GM19468 (cell line): Measurements from ENCODE around the gene CCDC30.
"Not testable (repeated sequence)": the region's sequence is repeated elsewhere in the genome, so short reads cannot be mapped to it uniquely, and the experiment has no call there.

ENCODE experiments used
- ATAC-seq: cut with Tn5 transposase; IDR thresholded peaks from one replicate; pipeline ENCODE4 v1.9.1; 2021; ENCODE audit warnings: mild to moderate bottlenecking, moderate library complexity, moderate number of reproducible peaks; ENCODE audit not compliant: unreplicated experiment; ENCODE audit errors: extremely low read depth

CCDC30 gene

DNA sequence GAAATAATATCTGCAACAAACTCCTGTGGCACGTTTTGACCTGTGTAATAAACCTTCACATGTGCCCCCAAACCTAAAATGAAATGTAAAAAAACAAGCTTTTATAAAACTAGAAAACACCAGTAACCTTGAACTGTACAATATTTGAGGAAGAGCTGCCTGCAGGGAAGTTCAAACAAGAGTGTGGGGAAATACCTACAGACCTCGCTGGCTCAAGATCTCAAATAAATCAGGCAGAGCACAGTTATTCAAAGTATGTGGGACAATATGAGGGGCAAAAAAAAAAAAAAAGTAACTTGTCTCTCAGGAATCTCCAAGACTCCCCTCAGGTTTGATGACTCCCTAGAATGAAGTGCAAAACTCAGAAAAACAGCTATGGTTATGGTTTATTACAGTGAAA lies 157.2 kb downstream of the CCDC30 start:
- ATAC-seq: no peak

DNA sequence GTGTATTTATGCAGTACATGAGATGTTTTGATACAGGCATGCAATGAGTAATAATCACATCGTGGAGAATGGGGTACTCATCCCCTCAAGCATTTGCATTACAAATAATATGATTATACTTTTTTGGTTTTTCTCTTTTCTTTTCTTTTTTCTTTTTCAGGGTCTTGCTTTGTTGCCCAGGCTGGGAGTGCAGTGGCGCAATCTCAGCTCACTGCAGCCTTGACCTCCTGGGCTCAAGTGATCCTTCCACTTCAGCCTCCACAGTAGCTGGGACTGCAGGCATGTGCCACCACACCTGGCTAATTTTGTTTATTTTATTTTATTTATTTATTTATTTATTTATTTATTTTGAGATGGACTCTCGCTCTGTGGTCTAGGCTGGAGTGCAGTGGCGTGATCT lies 158.1 kb downstream of the CCDC30 start:
- not testable (repeated sequence) for ATAC-seq

DNA sequence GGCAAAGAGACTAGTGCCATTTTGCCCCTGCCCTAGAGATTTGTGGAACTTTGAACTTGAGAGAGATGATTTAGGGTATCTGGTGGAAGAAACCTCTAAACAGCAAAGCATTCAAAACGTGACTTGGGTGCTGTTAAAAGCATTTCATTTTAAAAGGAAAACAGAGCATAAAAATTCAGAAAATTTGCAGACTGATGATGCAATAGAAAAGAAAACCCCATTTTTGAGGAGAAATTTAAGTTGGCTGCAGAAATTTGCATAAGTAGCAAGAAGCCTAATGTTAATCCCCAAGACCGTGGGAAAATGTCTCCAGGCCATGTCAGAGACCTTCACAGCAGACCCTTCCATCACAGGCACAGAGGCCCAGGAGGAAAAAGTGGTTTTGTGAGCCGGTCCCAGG lies 164.1 kb downstream of the CCDC30 start:
- not testable (repeated sequence) for ATAC-seq

DNA sequence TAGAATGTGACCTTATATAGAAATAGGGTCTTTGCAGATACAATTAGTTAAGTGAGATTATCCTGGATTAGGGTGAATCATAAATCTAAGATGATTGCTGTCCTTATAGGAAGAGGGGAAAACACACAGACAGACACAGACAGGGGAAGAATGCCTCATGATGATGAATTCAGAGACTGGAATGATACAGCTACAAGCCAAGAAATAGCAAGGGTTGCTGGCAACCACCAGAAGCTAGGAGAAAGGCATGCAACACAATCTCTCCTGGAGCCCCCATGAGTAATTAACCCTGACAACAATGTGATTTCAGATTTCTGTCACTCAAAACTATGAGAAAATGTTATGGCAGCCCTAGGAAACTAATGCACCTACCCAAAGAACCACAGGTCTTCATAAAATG lies 176.0 kb downstream of the CCDC30 start:
- no peak for ATAC-seq

DNA sequence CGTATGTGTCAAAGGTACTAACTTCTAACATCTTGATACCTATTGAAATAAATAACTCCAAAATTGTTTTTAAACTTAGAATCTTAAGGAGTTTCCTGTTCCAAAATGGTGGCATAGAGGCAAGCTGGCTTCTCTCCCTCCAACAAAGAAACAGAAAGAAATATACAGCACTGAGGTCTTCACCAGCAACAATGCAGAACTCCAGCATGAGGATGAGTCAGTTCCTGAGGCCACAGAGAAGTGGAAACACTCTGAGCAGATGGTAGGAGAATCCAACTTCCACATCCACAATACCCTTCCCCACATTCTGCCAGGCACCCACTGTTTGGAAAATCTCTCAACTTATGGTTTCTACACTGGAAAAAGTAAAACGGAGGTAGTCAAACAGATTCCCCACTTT lies 183.0 kb downstream of the CCDC30 start:
- ATAC-seq: no peak

DNA sequence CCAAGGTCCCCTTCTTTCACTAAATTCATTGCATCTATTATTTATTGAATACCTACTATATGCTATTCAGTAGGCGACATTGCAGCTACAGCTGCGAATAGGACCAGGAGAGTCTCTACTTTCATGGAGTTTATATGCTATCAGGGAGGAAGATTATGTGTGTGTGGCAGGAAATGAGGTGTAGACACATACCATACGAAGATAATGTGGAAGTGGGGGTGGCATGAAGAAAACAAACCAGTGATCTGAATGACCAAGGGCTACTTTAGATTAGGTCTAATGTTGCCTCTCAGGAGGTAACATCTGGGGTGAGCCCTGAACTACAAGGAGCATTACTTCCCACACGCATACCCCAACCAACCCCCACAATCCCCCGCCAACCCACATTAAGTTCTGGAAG lies 194.1 kb downstream of the CCDC30 start:
- ATAC-seq: no peak

DNA sequence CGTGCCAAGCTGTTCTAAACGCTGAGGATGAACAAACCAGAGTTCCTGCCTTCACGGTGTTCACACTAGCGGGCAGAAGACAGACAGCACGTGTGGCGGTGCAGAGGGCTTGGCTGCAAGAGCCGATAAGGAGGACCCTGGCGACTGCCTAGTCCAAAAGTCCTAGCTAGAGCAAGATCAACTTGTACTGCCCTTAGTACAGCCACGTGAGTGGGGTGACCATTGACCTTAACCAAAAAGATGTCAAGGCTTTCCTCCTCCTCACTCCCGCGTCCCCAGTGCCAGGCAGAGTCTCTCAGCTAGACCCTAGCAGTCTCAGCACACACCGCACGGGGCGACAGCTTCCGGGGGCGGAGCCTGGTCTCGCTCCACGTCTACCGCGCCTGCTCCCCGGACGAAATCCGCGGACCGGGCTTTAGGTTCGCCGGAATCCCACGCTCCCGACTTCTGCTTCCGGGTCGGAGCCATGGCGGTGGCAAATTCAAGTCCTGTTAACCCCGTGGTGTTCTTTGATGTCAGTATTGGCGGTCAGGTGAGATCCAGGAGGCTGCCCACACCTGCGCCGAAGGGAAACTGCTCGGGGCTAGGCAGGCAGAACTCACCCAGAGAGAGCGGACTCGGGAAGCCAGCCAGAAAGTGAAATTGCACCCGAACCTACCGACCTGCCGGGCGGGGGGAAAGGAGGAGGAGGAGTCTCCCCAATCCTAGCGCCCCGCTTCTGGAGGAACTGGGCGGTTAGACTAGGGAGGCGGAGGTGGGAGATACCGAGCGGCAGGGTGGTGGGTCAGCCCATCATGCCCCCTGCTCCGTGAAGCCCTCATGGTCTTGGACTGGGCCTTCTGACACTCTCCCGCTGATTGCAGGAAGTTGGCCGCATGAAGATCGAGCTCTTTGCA lies 195.1 kb downstream of the CCDC30 start, which contains the start of gene PPIH:
PPIH (plus strand) TSS at position 443 of the 896 bp plus-strand sequence; CDS start at position 467, 24 bp downstream.
- ATAC-seq: peak; percentile 87

DNA sequence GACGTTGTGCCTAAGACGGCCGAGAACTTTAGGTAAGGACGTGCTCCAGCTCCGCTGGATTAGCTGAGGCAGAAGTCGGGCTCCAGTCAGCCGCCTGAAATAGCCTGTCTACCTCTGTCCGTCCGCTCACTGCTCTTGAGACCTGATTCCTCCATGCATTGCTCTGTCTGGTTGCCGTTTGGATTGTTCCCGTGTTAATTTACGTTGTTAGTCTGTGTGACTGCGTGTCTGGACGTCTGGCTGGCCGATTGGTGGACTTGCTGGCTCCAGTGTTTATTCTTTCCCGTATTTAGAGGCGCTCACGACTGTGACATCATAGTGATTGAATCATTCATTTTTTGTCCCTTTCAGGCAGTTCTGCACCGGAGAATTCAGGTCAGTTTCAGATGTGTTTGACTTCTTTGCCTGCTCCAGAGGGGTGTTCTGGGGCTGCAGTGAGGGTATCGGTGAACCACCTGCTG lies 195.8 kb downstream of the CCDC30 start:
- no peak for ATAC-seq

DNA sequence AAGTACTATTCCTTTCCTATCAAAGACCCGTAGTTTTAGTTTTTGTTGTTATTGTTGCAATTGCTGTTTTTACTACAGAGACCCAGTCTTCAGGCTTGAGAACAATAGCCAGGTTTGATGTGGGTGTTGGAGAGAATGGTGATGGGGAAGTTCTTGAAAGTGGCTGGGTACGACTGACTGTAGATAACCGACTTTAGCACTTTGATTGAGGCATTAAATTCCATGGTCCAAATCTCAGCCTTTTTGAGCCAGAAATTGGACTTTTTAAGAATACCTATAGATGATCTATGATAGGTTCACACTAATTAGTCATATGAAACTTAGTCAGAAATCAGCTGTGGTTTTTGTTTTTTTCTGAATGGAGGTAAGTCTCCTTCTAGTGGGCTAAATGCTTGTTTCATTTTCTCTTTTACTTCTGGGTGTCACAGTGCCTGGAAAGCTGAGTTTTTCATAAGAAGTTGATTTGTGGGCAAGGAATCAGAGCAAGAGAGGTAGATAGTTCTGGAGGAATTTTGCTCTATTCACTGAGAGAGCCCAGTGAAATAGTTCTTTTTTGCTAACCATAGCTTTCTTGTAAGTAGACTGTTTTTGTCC lies 197.9 kb downstream of the CCDC30 start:
- no peak for ATAC-seq

DNA sequence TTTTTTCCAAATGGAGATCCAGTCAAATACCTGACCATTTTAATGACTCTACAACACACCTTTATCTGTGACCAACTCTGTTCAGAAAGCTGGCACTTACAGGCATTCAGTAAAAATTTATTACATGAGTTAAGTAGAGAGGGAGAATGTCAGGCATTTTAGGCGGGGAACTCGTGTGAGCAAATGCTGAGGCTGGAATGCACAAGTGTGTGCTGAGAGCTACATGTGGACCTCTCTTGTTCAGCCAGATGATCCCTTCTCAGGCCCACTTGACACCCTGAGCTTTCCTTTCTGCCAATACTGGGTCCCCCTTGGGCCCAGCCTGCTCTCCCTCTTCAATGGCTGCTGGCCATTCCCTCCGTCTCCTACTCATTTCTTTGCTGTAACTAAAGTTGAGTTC lies 206.8 kb downstream of the CCDC30 start:
- ATAC-seq: no peak

DNA sequence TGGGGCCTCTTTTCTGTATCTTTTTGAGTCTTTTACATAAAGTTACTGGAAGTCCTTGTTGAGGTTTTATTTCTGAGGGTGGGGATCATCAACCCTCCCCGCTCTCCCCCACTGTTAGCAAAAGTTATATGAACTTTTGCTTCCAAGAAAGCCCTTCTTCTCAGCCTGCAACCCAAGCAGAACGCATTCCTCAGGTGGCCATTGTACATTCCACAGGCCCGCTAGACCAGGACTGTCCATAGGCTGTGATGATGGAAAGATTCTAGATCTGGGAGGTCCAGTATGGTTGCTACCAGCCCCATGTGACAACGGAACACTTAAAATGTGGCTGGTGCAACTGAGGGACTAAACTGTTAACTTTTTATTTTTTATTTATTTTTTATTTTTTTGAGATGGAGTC lies 207.3 kb downstream of the CCDC30 start:
- ATAC-seq: no peak

DNA sequence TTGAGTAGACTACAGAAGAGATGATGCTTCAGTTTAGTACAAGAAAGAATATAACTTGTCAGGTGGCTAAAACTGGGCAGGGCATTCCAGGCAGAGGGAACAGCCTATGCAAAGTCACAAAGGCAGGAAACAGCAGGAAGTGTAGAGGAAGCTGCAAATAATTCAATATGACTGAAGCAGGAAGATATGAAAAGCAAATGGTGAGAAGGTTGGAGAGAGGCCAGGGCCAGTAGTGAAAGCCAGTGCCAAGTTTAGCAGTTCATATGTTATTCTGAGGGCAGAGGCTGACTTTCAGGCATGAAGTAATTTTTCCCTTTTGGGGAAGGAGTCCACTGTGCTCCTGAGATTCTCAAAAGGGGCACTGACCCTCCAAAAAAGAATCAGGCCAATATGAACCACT lies 211.1 kb downstream of the CCDC30 start:
- ATAC-seq: no peak

DNA sequence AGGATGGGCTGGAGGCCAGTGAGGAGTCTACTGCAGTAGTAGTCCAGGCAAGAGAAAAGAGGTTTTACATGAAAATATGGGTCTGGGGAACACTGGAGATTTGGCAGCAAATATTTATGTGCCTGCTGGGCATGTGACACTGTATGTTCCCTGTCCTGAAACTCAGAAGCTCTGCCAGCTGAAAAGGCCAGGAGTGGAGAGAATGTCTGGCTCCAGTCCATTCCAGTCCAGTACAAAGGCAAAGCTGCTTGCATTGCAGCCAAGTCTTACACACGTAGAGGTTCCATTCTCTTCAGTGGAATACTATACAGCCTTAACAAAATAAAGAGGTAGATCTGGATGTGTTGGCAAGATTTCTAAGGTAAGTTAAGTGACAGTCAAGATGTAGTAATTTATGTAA lies 211.6 kb downstream of the CCDC30 start:
- no peak for ATAC-seq

DNA sequence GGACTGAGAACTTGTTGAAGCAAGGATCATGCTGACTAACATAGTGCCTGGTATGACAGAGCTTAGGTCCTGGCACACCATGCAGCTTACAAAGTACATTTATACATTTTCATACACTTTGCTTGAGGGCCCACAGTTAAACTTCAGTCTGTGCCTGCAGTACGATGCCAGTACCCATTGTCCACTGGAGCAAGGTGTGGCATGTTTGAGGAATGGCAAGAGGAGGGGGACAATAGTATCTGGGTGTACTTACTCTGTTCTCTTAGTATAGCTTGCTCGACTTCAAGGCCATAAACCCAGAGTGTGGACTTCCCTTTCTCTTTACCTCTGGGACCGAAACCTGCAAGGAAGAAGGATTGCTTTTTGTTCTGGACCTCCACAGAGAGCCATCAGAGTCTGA lies 212.4 kb downstream of the CCDC30 start:
- no peak for ATAC-seq

DNA sequence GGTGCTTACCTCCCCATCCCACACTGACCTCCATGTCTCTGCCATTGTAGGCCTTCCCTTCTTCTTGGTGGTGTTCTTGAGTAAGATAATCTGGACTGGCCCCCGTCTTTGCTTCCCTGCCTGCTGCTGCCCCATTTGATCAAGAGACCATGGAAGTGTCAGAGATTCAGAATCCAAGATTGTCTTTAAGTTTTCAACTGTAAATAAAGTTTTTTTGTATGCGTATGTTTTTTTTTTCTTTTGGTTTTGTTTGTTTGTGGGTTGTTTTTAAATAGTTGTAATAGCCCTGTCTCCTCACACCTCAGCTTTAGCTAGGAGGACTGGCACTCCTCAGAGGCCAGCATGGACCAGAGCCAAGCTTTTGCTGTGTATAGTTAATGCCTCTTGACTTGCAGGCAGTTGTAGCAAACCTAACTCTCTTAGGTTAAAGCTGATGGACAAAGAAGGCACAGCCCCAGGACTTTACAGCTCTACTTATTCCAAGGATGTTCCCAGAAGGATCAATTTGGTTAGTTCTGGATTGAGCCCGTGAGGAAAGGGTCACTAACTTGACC lies 213.5 kb downstream of the CCDC30 start:
- no peak for ATAC-seq

DNA sequence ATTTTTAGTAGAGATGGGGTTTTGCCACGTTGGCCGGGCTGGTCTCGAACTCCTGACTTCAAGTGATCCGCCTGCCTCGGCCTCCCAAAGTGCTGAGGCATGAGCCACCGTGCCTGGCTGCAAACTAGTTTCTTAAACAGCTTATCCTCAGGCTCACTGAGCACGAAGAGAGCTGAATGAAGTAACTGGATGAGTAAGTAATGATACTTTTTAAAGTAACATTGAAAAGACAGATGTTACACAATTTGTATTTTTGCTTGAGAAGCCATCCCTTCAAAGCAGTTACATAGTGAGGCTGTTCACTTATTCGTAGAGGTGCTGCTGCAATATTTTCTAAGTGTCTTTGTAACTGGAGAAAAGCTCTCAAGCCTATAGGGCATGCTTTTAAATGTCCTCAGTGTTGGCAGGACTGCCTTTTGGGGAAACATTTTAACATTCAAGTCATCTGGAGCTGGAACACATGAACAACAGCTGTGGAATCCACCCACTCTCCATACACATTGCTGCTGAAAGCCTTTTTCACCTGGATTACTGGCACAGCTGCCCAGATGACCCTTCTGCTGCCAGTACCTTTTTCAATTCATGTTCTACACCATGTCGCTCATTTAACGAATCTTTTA lies 216.4 kb downstream of the CCDC30 start:
- ATAC-seq: no peak

DNA sequence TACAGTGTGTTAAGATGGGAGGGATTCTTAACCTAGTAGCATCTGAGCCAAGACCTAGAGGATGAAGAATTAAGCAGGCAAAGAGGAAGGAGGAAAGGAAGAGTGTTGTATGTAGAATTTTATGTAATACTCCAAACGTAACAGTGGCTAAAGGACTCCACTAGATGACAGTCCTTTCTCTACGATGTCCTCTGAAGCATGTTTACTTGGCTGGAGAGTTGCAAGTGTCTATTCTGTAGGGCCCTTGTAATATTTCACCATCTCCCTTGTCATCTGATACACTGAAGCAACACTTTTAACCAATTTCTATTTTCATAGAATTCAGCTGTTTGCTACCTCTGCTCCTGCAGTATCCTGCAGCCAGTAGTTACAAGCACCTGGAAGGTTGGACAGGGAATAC lies 217.0 kb downstream of the CCDC30 start:
- ATAC-seq: no peak

DNA sequence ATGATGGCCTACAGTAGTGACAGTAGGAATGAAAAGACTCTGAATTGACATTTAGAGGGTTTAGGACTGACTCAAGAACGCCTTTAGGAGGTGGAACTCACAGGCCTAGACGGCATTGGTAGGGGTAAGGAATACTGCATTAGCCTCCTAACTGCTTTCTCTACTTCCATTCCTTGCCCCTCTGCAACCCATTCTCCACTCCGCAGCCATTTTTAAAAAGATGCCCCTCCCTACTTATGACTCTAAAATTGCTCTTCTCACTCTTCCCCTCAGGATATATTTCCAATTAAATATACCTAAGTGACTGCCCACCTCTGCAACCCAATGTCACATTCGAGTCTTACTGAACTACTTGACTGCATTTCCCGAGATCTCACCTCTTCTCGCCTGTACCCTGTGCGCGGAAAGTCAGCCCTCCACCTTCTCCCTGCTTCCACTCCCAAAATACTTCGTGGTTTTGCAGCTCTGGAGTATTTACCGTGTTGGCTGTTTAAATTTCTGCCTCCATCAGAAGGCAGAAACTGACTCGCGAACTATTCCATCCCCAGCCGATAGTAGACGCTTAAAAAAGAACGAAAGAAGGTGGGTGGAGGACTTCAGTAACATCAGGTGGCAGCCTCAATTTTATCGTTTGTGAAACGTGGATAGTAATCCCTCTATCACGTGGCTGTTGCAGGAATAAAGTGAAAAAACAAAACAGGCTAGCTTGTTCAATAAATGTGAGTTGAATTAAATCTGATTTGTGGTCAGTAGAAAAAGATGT lies 218.0 kb downstream of the CCDC30 start:
- ATAC-seq: no peak

DNA sequence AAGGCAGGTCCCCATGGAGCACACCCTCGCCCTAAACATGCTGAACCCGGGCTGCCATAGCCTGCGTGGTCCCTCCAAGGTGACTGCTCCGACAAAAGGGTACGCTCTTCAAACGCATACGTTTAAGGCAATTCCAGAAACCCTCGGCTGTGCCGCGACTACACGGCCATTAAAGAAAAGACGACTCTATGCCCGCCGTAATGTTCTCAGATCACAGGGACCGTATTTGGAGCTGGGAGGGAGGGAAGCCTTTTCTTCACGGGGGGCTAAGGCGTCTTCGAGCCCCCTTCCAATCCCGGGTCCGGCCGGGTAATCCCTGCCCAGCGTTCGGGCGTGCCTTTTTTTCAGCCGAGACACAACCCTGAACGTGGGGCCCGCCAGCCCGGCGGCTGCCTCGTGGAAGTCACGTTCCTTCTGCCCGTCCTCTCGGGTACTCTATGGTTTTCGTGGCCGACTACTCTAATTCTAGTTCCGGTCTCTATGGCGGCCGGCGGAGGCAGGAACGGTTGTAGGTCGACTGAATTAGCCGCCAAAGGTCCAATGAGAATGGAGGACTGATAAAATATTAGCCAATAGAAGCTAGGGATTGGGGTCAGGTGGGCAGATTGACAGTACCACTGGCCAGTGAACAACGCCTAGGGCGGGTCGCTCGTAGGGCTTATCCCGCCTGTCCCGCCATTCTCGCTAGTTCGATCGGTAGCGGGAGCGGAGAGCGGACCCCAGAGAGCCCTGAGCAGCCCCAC lies 218.8 kb downstream of the CCDC30 start, which contains the start of gene YBX1:
YBX1 (plus strand) TSS at position 678 of the 743 bp plus-strand sequence. CDS start 148 bp downstream, outside the sequence.
- ATAC-seq: peak; percentile 84

DNA sequence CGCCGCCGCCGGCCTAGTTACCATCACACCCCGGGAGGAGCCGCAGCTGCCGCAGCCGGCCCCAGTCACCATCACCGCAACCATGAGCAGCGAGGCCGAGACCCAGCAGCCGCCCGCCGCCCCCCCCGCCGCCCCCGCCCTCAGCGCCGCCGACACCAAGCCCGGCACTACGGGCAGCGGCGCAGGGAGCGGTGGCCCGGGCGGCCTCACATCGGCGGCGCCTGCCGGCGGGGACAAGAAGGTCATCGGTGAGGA lies 219.3 kb downstream of the CCDC30 start:
- not testable (repeated sequence) for ATAC-seq
